GM08714 (cell line): ENCODE data around the gene KRTAP22-2.

Experiments used
- H3K4me3 ChIP-seq: fragments of 200-500 bp; sonication (Bioruptor generic); 2 replicates; pipeline ENCODE4 v1.5.1; 2014; ENCODE audit warnings: mild to moderate bottlenecking, low read length, inconsistent platforms
- ZNF274 ChIP-seq: IDR thresholded peaks from 2 replicates; pipeline ENCODE4 v1.6.1; 2012; ENCODE audit warnings: mild to moderate bottlenecking, low read depth, low read length

The KRTAP22-2 gene

GRCh38 chr21:30592140-30592539 lies 1.9 kb upstream of the KRTAP22-2 start, which contains the start of gene KRTAP6-3:
TSS of gene KRTAP6-3 (plus strand) at chr21:30592440. CDS start at chr21:30592446, 6 bp downstream.
- H3K4me3 ChIP-seq = no peak within 1 kb of the TSS
- TF ChIP-seq ZNF274 = no peak

- no peak overlapping the region for H3K4me3 ChIP-seq
- TF ChIP-seq ZNF274 = no peak
Measured at GRCh38 chr21:30582870-30583269, 7.3 kb downstream of the KRTAP22-2 start.

GRCh38 chr21:30580132-30580531 lies 10.1 kb downstream of the KRTAP22-2 start:
- no peak overlapping the region for H3K4me3 ChIP-seq
- TF ChIP-seq ZNF274 = no peak

GRCh38 chr21:30579346-30579745 lies 10.9 kb downstream of the KRTAP22-2 start:
- H3K4me3 ChIP-seq = no peak overlapping the region
- no peak for TF ChIP-seq ZNF274

GRCh38 chr21:30577766-30578165 lies 12.4 kb downstream of the KRTAP22-2 start:
- no peak overlapping the region for H3K4me3 ChIP-seq
- TF ChIP-seq ZNF274 = no peak

- no peak for TF ChIP-seq ZNF274
- H3K4me3 ChIP-seq = no peak overlapping the region
Measured at GRCh38 chr21:30567617-30568016, 22.6 kb downstream of the KRTAP22-2 start.

GRCh38 chr21:30563630-30564029 lies 26.6 kb downstream of the KRTAP22-2 start:
- no peak for TF ChIP-seq ZNF274

GRCh38 chr21:30563072-30563471 lies 27.1 kb downstream of the KRTAP22-2 start:
- no peak overlapping the region for H3K4me3 ChIP-seq
- no peak for TF ChIP-seq ZNF274

More at GRCh38 chr21:30563630-30564029, 26.6 kb downstream of the KRTAP22-2 start:
- no peak overlapping the region for H3K4me3 ChIP-seq

GRCh38 chr21:30561957-30562356 lies 28.2 kb downstream of the KRTAP22-2 start:
- TF ChIP-seq ZNF274 = no peak
- no peak overlapping the region for H3K4me3 ChIP-seq

- TF ChIP-seq ZNF274 = no peak
- no peak within 1 kb of the TSS for H3K4me3 ChIP-seq
Measured at GRCh38 chr21:30561264-30561895, 28.8 kb downstream of the KRTAP22-2 start, which contains the start of gene KRTAP19-7. TSS of gene KRTAP19-7 (minus strand) at chr21:30561314. CDS start at chr21:30561289, 25 bp downstream.

- no peak for TF ChIP-seq ZNF274
Measured at GRCh38 chr21:30555095-30555494, 35.1 kb downstream of the KRTAP22-2 start.

GRCh38 chr21:30552782-30553181 lies 37.4 kb downstream of the KRTAP22-2 start:
- H3K4me3 ChIP-seq = no peak overlapping the region
- no peak for TF ChIP-seq ZNF274

More at GRCh38 chr21:30555095-30555494, 35.1 kb downstream of the KRTAP22-2 start:
- no peak overlapping the region for H3K4me3 ChIP-seq

GRCh38 chr21:30541764-30542163 lies 48.4 kb downstream of the KRTAP22-2 start, which contains the start of gene KRTAP19-6:
TSS of gene KRTAP19-6 (minus strand) at chr21:30541864. CDS start at chr21:30541833, 31 bp downstream.
- TF ChIP-seq ZNF274 = no peak
- no peak within 1 kb of the TSS for H3K4me3 ChIP-seq
